Measurements from ENCODE around the gene ATP2A1.
A peak's percentile ranks its signal among the peaks of the same experiment; 100 is the strongest.
"Not testable (repeated sequence)": the region's sequence is repeated elsewhere in the genome, so short reads cannot be mapped to it uniquely, and the experiment has no call there.

The ATP2A1 gene

DNA sequence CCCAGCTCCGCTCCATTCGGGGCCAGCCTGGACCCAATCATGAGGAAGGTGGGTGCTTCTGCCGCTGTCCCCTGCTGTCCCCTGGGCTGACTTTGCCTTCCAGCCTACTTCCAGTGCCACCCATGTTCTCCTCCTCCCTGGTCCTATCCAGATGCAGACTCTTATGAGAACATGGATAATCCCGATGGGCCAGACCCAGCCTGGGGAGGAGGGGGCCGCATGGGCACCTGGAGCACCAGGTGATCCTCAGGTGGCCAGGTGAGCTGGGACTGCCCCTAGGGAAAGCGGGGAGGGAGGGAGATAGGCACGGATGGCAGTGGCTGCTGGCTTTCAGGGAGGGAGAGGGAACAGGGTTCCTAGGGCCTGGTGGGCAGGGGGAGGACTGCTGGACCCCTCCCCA is 60.4 kb downstream of the ATP2A1 start:
- no peak for DNase-seq

DNA sequence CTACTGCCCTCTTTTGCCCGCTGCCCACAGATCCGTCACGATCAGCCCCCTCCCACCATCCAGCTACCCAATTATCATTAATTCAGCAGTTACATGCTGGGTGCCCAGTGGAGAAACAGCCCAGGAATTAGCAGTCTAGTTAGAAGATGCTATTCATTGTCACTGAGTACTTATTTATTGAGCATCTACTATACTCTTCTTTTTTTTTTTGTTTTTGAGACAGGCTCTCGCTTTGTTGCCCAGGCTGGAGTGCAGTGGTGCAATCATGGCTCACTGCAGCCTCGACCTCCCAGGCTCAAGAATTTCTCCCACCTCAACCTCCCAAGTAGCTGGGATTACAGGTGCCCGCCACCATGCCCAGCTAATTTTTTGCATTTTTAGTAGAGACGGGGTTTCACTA is 61.5 kb downstream of the ATP2A1 start:
- not testable (repeated sequence) for DNase-seq

DNA sequence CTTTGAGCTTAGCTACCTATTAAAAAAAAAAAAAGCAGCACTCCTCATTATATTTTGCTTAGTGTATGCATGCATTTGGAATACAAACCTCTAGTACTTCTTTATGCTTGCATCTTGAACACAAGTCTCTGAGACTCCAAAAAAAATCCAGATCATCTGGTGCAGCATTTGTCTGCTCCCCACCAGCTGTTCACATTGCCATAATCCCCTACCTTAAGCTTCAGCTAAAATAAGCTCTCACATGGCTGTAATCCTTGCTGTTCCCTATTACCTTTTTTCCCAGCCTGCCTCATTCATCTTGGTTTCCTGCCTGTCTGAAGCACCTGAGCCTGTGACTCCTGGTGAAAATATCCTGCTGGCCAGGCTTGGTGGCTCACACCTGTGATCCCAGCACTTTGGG is 65.0 kb downstream of the ATP2A1 start:
- no peak for DNase-seq

- no peak for DNase-seq
These were observed 68.4 kb downstream of the ATP2A1 start for GRCh38 chr16:28946681-28947080.

DNA sequence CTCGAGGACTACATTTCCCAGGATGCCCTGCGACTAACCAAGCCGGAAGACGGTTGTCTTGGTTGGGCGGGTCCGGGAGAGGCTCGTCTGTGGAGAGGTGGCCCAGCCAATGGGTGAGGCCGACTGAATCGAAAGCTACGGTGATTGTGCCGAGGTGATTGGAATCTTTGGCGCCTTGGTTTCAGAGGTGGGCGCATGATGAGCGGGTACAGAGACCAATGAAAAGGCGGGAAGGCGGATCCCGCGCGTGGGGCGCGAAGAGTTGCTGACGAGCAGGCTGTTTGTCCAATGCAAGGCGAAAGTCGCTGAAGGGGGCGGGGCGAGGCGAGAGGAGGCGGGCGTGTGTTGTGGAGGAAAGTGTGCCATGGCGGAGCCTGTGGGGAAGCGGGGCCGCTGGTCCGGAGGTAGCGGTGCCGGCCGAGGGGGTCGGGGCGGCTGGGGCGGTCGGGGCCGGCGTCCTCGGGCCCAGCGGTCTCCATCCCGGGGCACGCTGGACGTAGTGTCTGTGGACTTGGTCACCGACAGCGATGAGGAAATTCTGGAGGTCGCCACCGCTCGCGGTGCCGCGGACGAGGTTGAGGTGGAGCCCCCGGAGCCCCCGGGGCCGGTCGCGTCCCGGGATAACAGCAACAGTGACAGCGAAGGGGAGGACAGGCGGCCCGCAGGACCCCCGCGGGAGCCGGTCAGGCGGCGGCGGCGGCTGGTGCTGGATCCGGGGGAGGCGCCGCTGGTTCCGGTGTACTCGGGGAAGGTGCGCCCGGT is 72.5 kb downstream of the ATP2A1 start, which contains the start of gene NFATC2IP:
TSS of gene NFATC2IP (plus strand) at position 290 of the 762 bp plus-strand sequence. CDS start at position 365, 75 bp downstream.
- DNase-seq: peak; percentile 99

- DNase-seq: no peak
These were observed 73.2 kb downstream of the ATP2A1 start for GRCh38 chr16:28951410-28951943.

Measured in activated CD4-positive, alpha-beta T cell treated with anti-CD3 and anti-CD28 coated beads for 1 hour (primary cell).